GM12878 (cell line): ENCODE measurements around the gene BMP2. TPM values are rescaled to one million over a fixed set of nuclear protein-coding genes. Genes with fewer than 3 reads are reported as not detected.

ENCODE experiments used
- ATAC-seq: fragments of 200-7000 bp; cut with Tn5 transposase; 3 replicates; pipeline ENCODE4 v1.9.1; 2020; ENCODE audit warnings: mild to moderate bottlenecking, moderate library complexity
- BruUV-seq: library from RNA; stranded (reverse); fragments of 400-500 nt; replicated peaks from 2 replicates; lab custom pipeline; 2021; lab: Mats Ljungman, UMichigan
- CTCF ChIA-PET: fragments of 300-600 bp; sonication (Branson Sonifier 250); formaldehyde crosslinking; extraction: SDS; loops from one replicate; lab custom pipeline; 2021; ENCODE audit warnings: inconsistent platforms; lab: Yijun Ruan, JAX
- POLR2A ChIA-PET: fragments of 350-600 bp; formaldehyde crosslinking; extraction: SDS; loops from one replicate; lab custom pipeline; 2021; ENCODE audit warnings: inconsistent platforms; lab: Charles Lee
- RAD21 ChIA-PET: fragments of 300-600 bp; sonication (Branson Sonifier 250); formaldehyde crosslinking; loops from one replicate; lab custom pipeline; 2023; ENCODE audit warnings: antibody characterized with exemption; ENCODE audit not compliant: unreplicated experiment; lab: Charles Lee
- SMC1A ChIA-PET: fragments of 300-600 bp; sonication (Branson Sonifier 250); formaldehyde crosslinking; loops from one replicate; lab custom pipeline; 2023; ENCODE audit not compliant: unreplicated experiment, uncharacterized antibody; lab: Charles Lee
- DNase-seq: peaks from one replicate; pipeline ENCODE4 v3.0.0-alpha.2; 2011; ENCODE audit warnings: low read depth, low spot score
- FAIRE-seq: peaks from 3 replicates; lab custom pipeline; 2011; peaks lifted over from hg19 to GRCh38; lab: Jason Lieb, UNC
- H2AFZ ChIP-seq: 2 replicates; pipeline ENCODE4 v1.6.0; 2011; ENCODE audit warnings: low read depth, low read length, control low read depth; ENCODE audit not compliant: control insufficient read depth
- H3K27ac ChIP-seq: 2 replicates; pipeline ENCODE4 v1.5.1; 2011; ENCODE audit warnings: control low read depth; ENCODE audit not compliant: control insufficient read depth, insufficient read depth
- H3K27me3 ChIP-seq, 2 experiments: replicated peaks in 1 of 2; 2 replicates each; pipeline versions ENCODE4 v1.6.0 to v1.6.1; 2011; ENCODE audit warnings: low read length in 1 of 2; ENCODE audit not compliant: control insufficient read depth in 2 of 2, insufficient read depth in 2 of 2
- H3K36me3 ChIP-seq, 2 experiments: 2 replicates each; pipeline ENCODE4 v1.5.1; 2011; ENCODE audit warnings: low read length in 1 of 2; ENCODE audit not compliant: control insufficient read depth in 2 of 2, insufficient read depth in 2 of 2
- H3K4me1 ChIP-seq: 2 replicates; pipeline ENCODE4 v1.6.1; 2011; ENCODE audit warnings: mild to moderate bottlenecking, low read length, moderate library complexity, mixed read lengths; ENCODE audit not compliant: control insufficient read depth, insufficient read depth
- H3K4me2 ChIP-seq: 2 replicates; pipeline ENCODE4 v1.6.0; 2011; ENCODE audit warnings: control low read depth; ENCODE audit not compliant: control insufficient read depth, insufficient read depth
- H3K4me3 ChIP-seq: fragments of 200-600 bp; sonication (generic); 2 replicates; pipeline ENCODE4 v1.5.1; 2016
- H3K79me2 ChIP-seq: 2 replicates; pipeline ENCODE4 v1.6.0; 2011; ENCODE audit warnings: low read length; ENCODE audit not compliant: control insufficient read depth, insufficient read depth
- H3K9ac ChIP-seq: 2 replicates; pipeline ENCODE4 v1.8.0; 2011; ENCODE audit warnings: low read length, control low read depth, mixed read lengths; ENCODE audit not compliant: control insufficient read depth, insufficient read depth
- H3K9me3 ChIP-seq: replicated peaks from 3 replicates; pipeline ENCODE4 v1.5.1; 2011; ENCODE audit warnings: mild to moderate bottlenecking, low read length; ENCODE audit not compliant: control insufficient read depth, insufficient read depth
- H4K20me1 ChIP-seq: 2 replicates; pipeline ENCODE4 v1.6.0; 2011; ENCODE audit not compliant: control insufficient read depth, insufficient read depth
- BHLHE40 ChIP-seq, 2 experiments: fragments of 450-650 bp in 1 of 2; IDR thresholded peaks; 2 replicates each; pipeline ENCODE4 v1.6.1; 2011 to 2017; ENCODE audit warnings: low read depth in 2 of 2, borderline replicate concordance in 1 of 2, improper control_type of control experiment in 1 of 2, low read length in 1 of 2, mild to moderate bottlenecking in 1 of 2
- EGR1 ChIP-seq, 2 experiments: IDR thresholded peaks; 1 replicate in 1 of 2; 2 replicates in 1 of 2; pipeline ENCODE4 v1.6.1; 2011 to 2012; ENCODE audit warnings: low read depth in 2 of 2, low read length in 2 of 2, borderline replicate concordance in 1 of 2, mild to moderate bottlenecking in 1 of 2, moderate library complexity in 1 of 2
- ETV6 ChIP-seq, 2 experiments: fragments of 450-650 bp in 1 of 2; IDR thresholded peaks in 1 of 2; conservative IDR thresholded peaks in 1 of 2; 2 replicates each; pipeline ENCODE4 v1.6.1; 2014; ENCODE audit warnings: antibody characterized with exemption in 1 of 2, borderline replicate concordance in 1 of 2, low read depth in 1 of 2, mild to moderate bottlenecking in 1 of 2, moderate library complexity in 1 of 2
- IKZF2 ChIP-seq, 2 experiments: fragments of 450-650 bp; IDR thresholded peaks; 2 replicates each; pipeline ENCODE4 v1.6.1; 2017; ENCODE audit warnings: mild to moderate bottlenecking in 2 of 2, moderate library complexity in 2 of 2
- NFXL1 ChIP-seq: fragments of 450-650 bp; IDR thresholded peaks from 2 replicates; pipeline ENCODE4 v1.6.1; 2017; ENCODE audit warnings: antibody characterized with exemption, mild to moderate bottlenecking, borderline replicate concordance
- PAX8 ChIP-seq: fragments of 450-650 bp; IDR thresholded peaks from 2 replicates; pipeline ENCODE4 v1.6.1; 2017; ENCODE audit warnings: mild to moderate bottlenecking, moderate library complexity
- REST ChIP-seq: IDR thresholded peaks from 2 replicates; pipeline ENCODE4 v1.6.1; 2012; ENCODE audit warnings: mild to moderate bottlenecking, low read depth, low read length
- ZNF687 ChIP-seq: fragments of 450-650 bp; IDR thresholded peaks from 2 replicates; pipeline ENCODE4 v1.6.1; 2017; ENCODE audit warnings: mild to moderate bottlenecking, moderate library complexity
- WGBS: methylation state at CpG from one replicate; pipeline ENCODE4 v1.1.6; 2016; ENCODE audit warnings: low lambda C conversion rate; ENCODE audit not compliant: insufficient replicate concordance, insufficient coverage; ENCODE audit errors: missing lambda C conversion rate; 5-methylcytosine and 5-hydroxymethylcytosine counted together
- in situ Hi-C: fragments of 300-500 bp; cut with MboI; formaldehyde crosslinking; loops from 9 replicates; pipeline ENCODE4 v1.14.3; 2018; ENCODE audit warnings: mixed read lengths
- intact Hi-C: fragments of 100-400 bp; cut with micrococcal nuclease; formaldehyde crosslinking; loops from one replicate; pipeline ENCODE4 v1.14.2; 2022; ENCODE audit not compliant: unreplicated experiment
- polyA plus RNA-seq, 11 experiments: library from polyadenylated mRNA; depleted of rRNA in 4 of 11; unstranded in 6 of 11; stranded (reverse) in 5 of 11; fragments of >200 nt; fragmentation: Nextera tagmentation in 4 of 11; fragmentation: Illumina TruSeq in 1 of 11; extraction: Ambion mirVana in 4 of 11; extraction: Trizol in 1 of 11; gene quantifications; 1 replicate in 1 of 11; 2 replicates in 10 of 11; pipeline versions ENCODE4 v1.2.1 to v1.2.3, GENCODE V29; 2011 to 2016; ENCODE audit warnings: inconsistent platforms in 2 of 11, missing spikeins in 2 of 11, low read depth in 1 of 11
- total RNA-seq, 4 experiments: library from RNA; depleted of rRNA in 3 of 4; stranded (reverse); fragments of >200 nt in 3 of 4; fragmentation: Illumina TruSeq in 1 of 4; extraction: Trizol in 1 of 4; gene quantifications; 2 replicates each; pipeline versions ENCODE4 v1.2.1 to v1.2.3, GENCODE V29; 2013 to 2021

The BMP2 gene
- total and polyA plus RNA-seq, 10 of the 15 experiments (the other 5 are each of a cell fraction or from before 2014, with no cell fraction given): 0.35 to 3.2 (median 0.71) TPM

- Histone ChIP-seq H3K4me1 (no peaks in the 10 kb centered on the region), H3K27me3 (no peaks in the 10 kb centered on the region), H3K4me2 (no peak overlapping the region), H3K27ac (no peak overlapping the region), H2AFZ (no peak overlapping the region), H3K4me3 (no peak overlapping the region), H4K20me1 (no peaks in the 10 kb centered on the region), H3K79me2 (no peaks in the 10 kb centered on the region), H3K36me3 (no peaks in the 10 kb centered on the region), H3K9me3 (no peaks in the 10 kb centered on the region), H3K9ac (no peak overlapping the region)
- POLR2A ChIA-PET: no interaction called here
- intact Hi-C loops (no loop called here), in situ Hi-C loops (no loop called here)
- BruUV-seq: no TSS peak
- TF ChIP-seq ETV6 (conservative IDR thresholded peaks at IDR 0.05 in 1 of 2, IDR thresholded peaks at IDR 0.05 in 1 of 2; ENCODE audit: borderline replicate concordance in 1 of 2, low read depth in 1 of 2): no peak
- no peak for TF ChIP-seq ZNF687
- no peak for TF ChIP-seq EGR1 (IDR thresholded peaks at IDR 0.05; ENCODE audit: borderline replicate concordance in 1 of 2, low read depth in 2 of 2, low read length in 2 of 2)
- TF ChIP-seq PAX8: no peak
- no peak for TF ChIP-seq BHLHE40 (IDR thresholded peaks at IDR 0.05; ENCODE audit: borderline replicate concordance in 1 of 2, low read depth in 2 of 2, low read length in 1 of 2)
- TF ChIP-seq NFXL1: no peak
- no peak for TF ChIP-seq REST
- no peak for TF ChIP-seq IKZF2 (IDR thresholded peaks at IDR 0.05)
- CTCF ChIA-PET: no interaction called here
- 15% methylated on average over 6 of the region's 6 CpGs for WGBS
- DNase-seq (no peak), FAIRE-seq (no peak), ATAC-seq (no peak)
- SMC1A ChIA-PET: no interaction called here
- RAD21 ChIA-PET: no interaction called here
Observed at GRCh38 chr20:6732851-6733250, 34.6 kb upstream of the BMP2 start.
